ENCODE data around the gene PIEZO2.

DNA sequence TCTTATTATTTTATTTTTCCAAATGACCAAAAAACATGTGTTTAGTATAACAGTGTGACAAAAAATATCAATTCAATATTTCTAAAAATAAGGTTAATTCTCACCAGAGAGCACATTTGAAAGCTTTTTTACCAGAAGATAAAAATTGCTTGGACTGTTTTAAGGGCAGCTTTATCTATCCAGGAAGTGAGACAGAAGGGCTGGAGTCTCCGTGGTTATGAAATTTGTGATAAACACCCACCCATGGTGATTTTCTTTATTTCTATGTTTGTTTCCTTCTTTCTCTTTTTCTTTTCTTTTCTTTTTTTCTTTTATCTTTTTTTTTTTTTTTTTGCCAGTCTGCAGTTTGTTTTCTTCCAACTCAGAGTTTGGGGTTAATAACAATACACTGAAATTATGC lies 298.5 kb downstream of the PIEZO2 start:
- TF ChIP-seq, protein P1, sequence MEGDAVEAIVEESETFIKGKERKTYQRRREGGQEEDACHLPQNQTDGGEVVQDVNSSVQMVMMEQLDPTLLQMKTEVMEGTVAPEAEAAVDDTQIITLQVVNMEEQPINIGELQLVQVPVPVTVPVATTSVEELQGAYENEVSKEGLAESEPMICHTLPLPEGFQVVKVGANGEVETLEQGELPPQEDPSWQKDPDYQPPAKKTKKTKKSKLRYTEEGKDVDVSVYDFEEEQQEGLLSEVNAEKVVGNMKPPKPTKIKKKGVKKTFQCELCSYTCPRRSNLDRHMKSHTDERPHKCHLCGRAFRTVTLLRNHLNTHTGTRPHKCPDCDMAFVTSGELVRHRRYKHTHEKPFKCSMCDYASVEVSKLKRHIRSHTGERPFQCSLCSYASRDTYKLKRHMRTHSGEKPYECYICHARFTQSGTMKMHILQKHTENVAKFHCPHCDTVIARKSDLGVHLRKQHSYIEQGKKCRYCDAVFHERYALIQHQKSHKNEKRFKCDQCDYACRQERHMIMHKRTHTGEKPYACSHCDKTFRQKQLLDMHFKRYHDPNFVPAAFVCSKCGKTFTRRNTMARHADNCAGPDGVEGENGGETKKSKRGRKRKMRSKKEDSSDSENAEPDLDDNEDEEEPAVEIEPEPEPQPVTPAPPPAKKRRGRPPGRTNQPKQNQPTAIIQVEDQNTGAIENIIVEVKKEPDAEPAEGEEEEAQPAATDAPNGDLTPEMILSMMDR (IDR thresholded peaks at IDR 0.05; ENCODE audit: control extremely low read depth in 1 of 3, insufficient read depth in 1 of 3, low read depth in 1 of 3, low read length in 3 of 3): no peak
- TF ChIP-seq, protein P2, sequence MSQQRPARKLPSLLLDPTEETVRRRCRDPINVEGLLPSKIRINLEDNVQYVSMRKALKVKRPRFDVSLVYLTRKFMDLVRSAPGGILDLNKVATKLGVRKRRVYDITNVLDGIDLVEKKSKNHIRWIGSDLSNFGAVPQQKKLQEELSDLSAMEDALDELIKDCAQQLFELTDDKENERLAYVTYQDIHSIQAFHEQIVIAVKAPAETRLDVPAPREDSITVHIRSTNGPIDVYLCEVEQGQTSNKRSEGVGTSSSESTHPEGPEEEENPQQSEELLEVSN (IDR thresholded peaks at IDR 0.05): no peak
- TF ChIP-seq POLR2AphosphoS5 (IDR thresholded peaks at IDR 0.05; ENCODE audit: low read depth, low read length) (no peak), YY1 (IDR thresholded peaks at IDR 0.05; ENCODE audit: low read depth, low read length) (no peak), FOSL1 (IDR thresholded peaks at IDR 0.05; ENCODE audit: insufficient read depth, low read depth, low read length) (no peak), HDAC2 (IDR thresholded peaks at IDR 0.05; ENCODE audit: borderline replicate concordance in 1 of 2, low read depth in 2 of 2, low read length in 2 of 2) (no peak)
